HepG2 (cell line): Measurements from ENCODE around the gene TRIM25. TPM values are rescaled to one million over a fixed set of nuclear protein-coding genes. Genes with fewer than 3 reads are reported as not detected.

ENCODE experiments used
- DR1 ChIP-seq: sonication (generic); formaldehyde crosslinking; IDR thresholded peaks from 2 replicates; pipeline ENCODE4 v1.8.0; 2021; ENCODE audit warnings: mild to moderate bottlenecking, missing genetic modification reagents, inconsistent platforms
- FOXM1 ChIP-seq: sonication (generic); formaldehyde crosslinking; IDR thresholded peaks from 2 replicates; pipeline ENCODE4 v1.5.0; 2020; ENCODE audit warnings: missing genetic modification reagents
- HMG20B ChIP-seq: conservative IDR thresholded peaks from 2 replicates; pipeline ENCODE4 v1.6.1; 2016; ENCODE audit warnings: missing genetic modification reagents, missing compliant biosample characterization
- MAFK ChIP-seq, 2 experiments: IDR thresholded peaks in 1 of 2; conservative IDR thresholded peaks in 1 of 2; 2 replicates each; pipeline ENCODE4 v1.6.1; 2011; ENCODE audit warnings: improper control_type of control experiment in 2 of 2, low read length in 2 of 2
- MIER2 ChIP-seq: IDR thresholded peaks from 2 replicates; pipeline ENCODE4 v1.6.1; 2016; ENCODE audit warnings: missing biosample characterization, missing genetic modification reagents
- NFKB2 ChIP-seq: sonication (generic); formaldehyde crosslinking; IDR thresholded peaks from 2 replicates; pipeline ENCODE4 v1.4.0; 2020; ENCODE audit warnings: missing genetic modification reagents, borderline replicate concordance
- RBFOX2 ChIP-seq: fragments of 200-400 bp; formaldehyde crosslinking; IDR thresholded peaks from 2 replicates; pipeline ENCODE4 v1.6.1; 2017; ENCODE audit warnings: low read depth, mild to moderate bottlenecking, low read length
- SIN3A ChIP-seq: IDR thresholded peaks from 2 replicates; pipeline ENCODE4 v1.6.1; 2011; ENCODE audit warnings: low read depth, mild to moderate bottlenecking, control low read depth, low read length, borderline replicate concordance
- SMAD3 ChIP-seq: sonication (generic); formaldehyde crosslinking; IDR thresholded peaks from 2 replicates; pipeline ENCODE4 v1.4.0; 2020; ENCODE audit warnings: missing genetic modification reagents
- ZNF180 ChIP-seq: sonication (generic); formaldehyde crosslinking; IDR thresholded peaks from 2 replicates; pipeline ENCODE4 v1.4.0; 2020; ENCODE audit warnings: low read depth, missing genetic modification reagents, borderline replicate concordance
- ZNF235 ChIP-seq: sonication (generic); formaldehyde crosslinking; IDR thresholded peaks from 2 replicates; pipeline ENCODE4 v1.8.1; 2023; ENCODE audit warnings: mild to moderate bottlenecking, missing genetic modification reagents, borderline replicate concordance
- ZNF354B ChIP-seq: sonication (generic); formaldehyde crosslinking; IDR thresholded peaks from 2 replicates; pipeline ENCODE4 v1.8.0; 2022; ENCODE audit warnings: mild to moderate bottlenecking, missing genetic modification reagents
- polyA plus RNA-seq, 8 experiments: library from polyadenylated mRNA; depleted of rRNA in 3 of 8; stranded (reverse) in 7 of 8; unstranded in 1 of 8; fragments of >200 nt; fragmentation: Illumina TruSeq in 4 of 8; extraction: Trizol in 4 of 8; gene quantifications; 2 replicates each; pipeline versions ENCODE4 v1.2.1 to v1.2.3, GENCODE V29; 2011 to 2016; ENCODE audit warnings: low read depth in 4 of 8, missing spikeins in 1 of 8, mixed read lengths in 1 of 8; ENCODE audit not compliant: insufficient read depth in 1 of 8
- total RNA-seq, 5 experiments: library from RNA; depleted of rRNA; stranded (reverse); fragments of >200 nt; fragmentation: Illumina TruSeq; extraction: Trizol; gene quantifications; 2 replicates each; pipeline ENCODE4 v1.2.3, GENCODE V29; 2016; ENCODE audit warnings: low read depth in 1 of 5
- TF ChIP-seq, protein P1 (sequence below): sonication (generic); formaldehyde crosslinking; IDR thresholded peaks from 2 replicates; pipeline ENCODE4 v1.4.0; 2020; ENCODE audit warnings: low read depth, missing genetic modification reagents
- TF ChIP-seq, protein P2 (sequence below): sonication (generic); formaldehyde crosslinking; IDR thresholded peaks from 2 replicates; pipeline ENCODE4 v1.8.0; 2023; ENCODE audit warnings: mild to moderate bottlenecking, missing genetic modification reagents
- TF ChIP-seq, protein P3 (sequence below): sonication (generic); formaldehyde crosslinking; IDR thresholded peaks from 2 replicates; pipeline ENCODE4 v1.5.0; 2020; ENCODE audit warnings: mild to moderate bottlenecking, missing genetic modification reagents
- TF ChIP-seq, protein P4 (sequence below): sonication (generic); formaldehyde crosslinking; IDR thresholded peaks from 2 replicates; pipeline ENCODE4 v1.5.1; 2020; ENCODE audit warnings: missing genetic modification reagents, mild to moderate bottlenecking, borderline replicate concordance
- TF ChIP-seq, protein P5 (sequence below): sonication (generic); formaldehyde crosslinking; IDR thresholded peaks from 2 replicates; pipeline ENCODE4 v1.4.0; 2020; ENCODE audit warnings: missing genetic modification reagents; ENCODE audit errors: not compliant biosample characterization
- TF ChIP-seq, protein P6 (sequence below): sonication (generic); formaldehyde crosslinking; IDR thresholded peaks from 2 replicates; pipeline ENCODE4 v1.5.0; 2020; ENCODE audit warnings: mild to moderate bottlenecking, missing genetic modification reagents

The TRIM25 gene
- total and polyA plus RNA-seq, 2 of the 13 experiments (the other 11 are each of a cell fraction or from before 2014, with no cell fraction given) = 30.8 to 42.2 TPM

- TF ChIP-seq RBFOX2 (peak; percentile 87), MAFK (conservative IDR thresholded peaks at IDR 0.05 in 1 of 2, IDR thresholded peaks at IDR 0.05 in 1 of 2; ENCODE audit: low read length in 2 of 2) (no peak), NFKB2 (peak; percentile 85; the same call in 1 of the 2 replicates), FOXM1 (CRISPR knock-in tag) (no peak), SMAD3 (CRISPR knock-in tag) (peak; percentile 98), HMG20B (CRISPR knock-in tag) (peak; percentile 45; the same call in 1 of the 2 replicates), MIER2 (peak; percentile 76), DR1 (CRISPR knock-in tag) (peak; percentile 61; the same call in 1 of the 2 replicates), ZNF354B (CRISPR knock-in tag) (no peak), SIN3A (no peak), ZNF235 (CRISPR knock-in tag) (0 out of 2 replicates have a peak, but pooled peaks have one; percentile 34), ZNF180 (CRISPR knock-in tag) (no peak)
- TF ChIP-seq, protein P1, sequence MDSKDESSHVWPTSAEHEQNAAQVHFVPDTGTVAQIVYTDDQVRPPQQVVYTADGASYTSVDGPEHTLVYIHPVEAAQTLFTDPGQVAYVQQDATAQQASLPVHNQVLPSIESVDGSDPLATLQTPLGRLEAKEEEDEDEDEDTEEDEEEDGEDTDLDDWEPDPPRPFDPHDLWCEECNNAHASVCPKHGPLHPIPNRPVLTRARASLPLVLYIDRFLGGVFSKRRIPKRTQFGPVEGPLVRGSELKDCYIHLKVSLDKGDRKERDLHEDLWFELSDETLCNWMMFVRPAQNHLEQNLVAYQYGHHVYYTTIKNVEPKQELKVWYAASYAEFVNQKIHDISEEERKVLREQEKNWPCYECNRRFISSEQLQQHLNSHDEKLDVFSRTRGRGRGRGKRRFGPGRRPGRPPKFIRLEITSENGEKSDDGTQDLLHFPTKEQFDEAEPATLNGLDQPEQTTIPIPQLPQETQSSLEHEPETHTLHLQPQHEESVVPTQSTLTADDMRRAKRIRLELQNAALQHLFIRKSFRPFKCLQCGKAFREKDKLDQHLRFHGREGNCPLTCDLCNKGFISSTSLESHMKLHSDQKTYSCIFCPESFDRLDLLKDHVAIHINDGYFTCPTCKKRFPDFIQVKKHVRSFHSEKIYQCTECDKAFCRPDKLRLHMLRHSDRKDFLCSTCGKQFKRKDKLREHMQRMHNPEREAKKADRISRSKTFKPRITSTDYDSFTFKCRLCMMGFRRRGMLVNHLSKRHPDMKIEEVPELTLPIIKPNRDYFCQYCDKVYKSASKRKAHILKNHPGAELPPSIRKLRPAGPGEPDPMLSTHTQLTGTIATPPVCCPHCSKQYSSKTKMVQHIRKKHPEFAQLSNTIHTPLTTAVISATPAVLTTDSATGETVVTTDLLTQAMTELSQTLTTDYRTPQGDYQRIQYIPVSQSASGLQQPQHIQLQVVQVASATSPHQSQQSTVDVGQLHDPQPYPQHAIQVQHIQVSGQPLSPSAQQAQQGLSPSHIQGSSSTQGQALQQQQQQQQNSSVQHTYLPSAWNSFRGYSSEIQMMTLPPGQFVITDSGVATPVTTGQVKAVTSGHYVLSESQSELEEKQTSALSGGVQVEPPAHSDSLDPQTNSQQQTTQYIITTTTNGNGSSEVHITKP (CRISPR knock-in tag) = peak; percentile 87; the same call in 1 of the 2 replicates
- TF ChIP-seq, protein P2, sequence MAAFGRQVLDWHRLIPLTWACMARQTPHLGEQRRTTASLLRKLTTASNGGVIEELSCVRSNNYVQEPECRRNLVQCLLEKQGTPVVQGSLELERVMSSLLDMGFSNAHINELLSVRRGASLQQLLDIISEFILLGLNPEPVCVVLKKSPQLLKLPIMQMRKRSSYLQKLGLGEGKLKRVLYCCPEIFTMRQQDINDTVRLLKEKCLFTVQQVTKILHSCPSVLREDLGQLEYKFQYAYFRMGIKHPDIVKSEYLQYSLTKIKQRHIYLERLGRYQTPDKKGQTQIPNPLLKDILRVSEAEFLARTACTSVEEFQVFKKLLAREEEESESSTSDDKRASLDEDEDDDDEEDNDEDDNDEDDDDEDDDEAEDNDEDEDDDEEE (CRISPR knock-in tag) = peak; percentile 93; the same call in 1 of the 2 replicates
- TF ChIP-seq, protein P3, sequence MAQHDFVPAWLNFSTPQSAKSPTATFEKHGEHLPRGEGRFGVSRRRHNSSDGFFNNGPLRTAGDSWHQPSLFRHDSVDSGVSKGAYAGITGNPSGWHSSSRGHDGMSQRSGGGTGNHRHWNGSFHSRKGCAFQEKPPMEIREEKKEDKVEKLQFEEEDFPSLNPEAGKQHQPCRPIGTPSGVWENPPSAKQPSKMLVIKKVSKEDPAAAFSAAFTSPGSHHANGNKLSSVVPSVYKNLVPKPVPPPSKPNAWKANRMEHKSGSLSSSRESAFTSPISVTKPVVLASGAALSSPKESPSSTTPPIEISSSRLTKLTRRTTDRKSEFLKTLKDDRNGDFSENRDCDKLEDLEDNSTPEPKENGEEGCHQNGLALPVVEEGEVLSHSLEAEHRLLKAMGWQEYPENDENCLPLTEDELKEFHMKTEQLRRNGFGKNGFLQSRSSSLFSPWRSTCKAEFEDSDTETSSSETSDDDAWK = no peak
- TF ChIP-seq, protein P4, sequence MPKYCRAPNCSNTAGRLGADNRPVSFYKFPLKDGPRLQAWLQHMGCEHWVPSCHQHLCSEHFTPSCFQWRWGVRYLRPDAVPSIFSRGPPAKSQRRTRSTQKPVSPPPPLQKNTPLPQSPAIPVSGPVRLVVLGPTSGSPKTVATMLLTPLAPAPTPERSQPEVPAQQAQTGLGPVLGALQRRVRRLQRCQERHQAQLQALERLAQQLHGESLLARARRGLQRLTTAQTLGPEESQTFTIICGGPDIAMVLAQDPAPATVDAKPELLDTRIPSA (CRISPR knock-in tag) = peak; percentile 68; the same call in 1 of the 2 replicates
- TF ChIP-seq, protein P5, sequence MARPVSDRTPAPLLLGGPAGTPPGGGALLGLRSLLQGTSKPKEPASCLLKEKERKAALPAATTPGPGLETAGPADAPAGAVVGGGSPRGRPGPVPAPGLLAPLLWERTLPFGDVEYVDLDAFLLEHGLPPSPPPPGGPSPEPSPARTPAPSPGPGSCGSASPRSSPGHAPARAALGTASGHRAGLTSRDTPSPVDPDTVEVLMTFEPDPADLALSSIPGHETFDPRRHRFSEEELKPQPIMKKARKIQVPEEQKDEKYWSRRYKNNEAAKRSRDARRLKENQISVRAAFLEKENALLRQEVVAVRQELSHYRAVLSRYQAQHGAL = no peak
- TF ChIP-seq, protein P6, sequence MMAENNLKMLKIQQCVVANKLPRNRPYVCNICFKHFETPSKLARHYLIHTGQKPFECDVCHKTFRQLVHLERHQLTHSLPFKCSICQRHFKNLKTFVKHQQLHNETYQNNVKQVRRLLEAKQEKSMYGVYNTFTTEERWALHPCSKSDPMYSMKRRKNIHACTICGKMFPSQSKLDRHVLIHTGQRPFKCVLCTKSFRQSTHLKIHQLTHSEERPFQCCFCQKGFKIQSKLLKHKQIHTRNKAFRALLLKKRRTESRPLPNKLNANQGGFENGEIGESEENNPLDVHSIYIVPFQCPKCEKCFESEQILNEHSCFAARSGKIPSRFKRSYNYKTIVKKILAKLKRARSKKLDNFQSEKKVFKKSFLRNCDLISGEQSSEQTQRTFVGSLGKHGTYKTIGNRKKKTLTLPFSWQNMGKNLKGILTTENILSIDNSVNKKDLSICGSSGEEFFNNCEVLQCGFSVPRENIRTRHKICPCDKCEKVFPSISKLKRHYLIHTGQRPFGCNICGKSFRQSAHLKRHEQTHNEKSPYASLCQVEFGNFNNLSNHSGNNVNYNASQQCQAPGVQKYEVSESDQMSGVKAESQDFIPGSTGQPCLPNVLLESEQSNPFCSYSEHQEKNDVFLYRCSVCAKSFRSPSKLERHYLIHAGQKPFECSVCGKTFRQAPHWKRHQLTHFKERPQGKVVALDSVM (CRISPR knock-in tag) = no peak
Observed at GRCh38 chr17:56960596-56961538, 47.0 kb upstream of the TRIM25 start, which contains the start of gene COIL (continued).
